NCI-H1105 (cell line): ENCODE measurements around the gene DOK7.

Experiments used
- DNase-seq: peaks from one replicate; lab custom pipeline; 2025; lab: John Stamatoyannopoulos, UW

Gene DOK7

GRCh38 chr4:3475041-3475712 lies 12.1 kb downstream of the DOK7 start:
- DNase-seq = no peak

GRCh38 chr4:3475713-3476260 lies 12.7 kb downstream of the DOK7 start:
- no peak for DNase-seq

- DNase-seq = no peak
Measured at GRCh38 chr4:3476341-3476747, 13.2 kb downstream of the DOK7 start.

GRCh38 chr4:3476936-3477749 lies 14.0 kb downstream of the DOK7 start:
- no peak for DNase-seq

- DNase-seq = no peak
Measured at GRCh38 chr4:3477750-3478430, 14.8 kb downstream of the DOK7 start.

GRCh38 chr4:3478446-3479357 lies 15.6 kb downstream of the DOK7 start:
- no peak for DNase-seq

GRCh38 chr4:3479358-3480101 lies 16.4 kb downstream of the DOK7 start:
- DNase-seq = no peak

GRCh38 chr4:3480528-3481112 lies 17.5 kb downstream of the DOK7 start:
- no peak for DNase-seq

GRCh38 chr4:3481113-3481531 lies 18.0 kb downstream of the DOK7 start:
- no peak for DNase-seq

- no peak for DNase-seq
Measured at GRCh38 chr4:3481783-3482393, 18.8 kb downstream of the DOK7 start.

- DNase-seq = no peak
Measured at GRCh38 chr4:3482707-3483106, 19.6 kb downstream of the DOK7 start.

GRCh38 chr4:3483471-3483921 lies 20.4 kb downstream of the DOK7 start:
- no peak for DNase-seq

- no peak for DNase-seq
Measured at GRCh38 chr4:3484057-3484973, 21.2 kb downstream of the DOK7 start.

GRCh38 chr4:3485011-3485791 lies 22.1 kb downstream of the DOK7 start:
- no peak for DNase-seq

- DNase-seq = no peak
Measured at GRCh38 chr4:3485886-3486540, 22.9 kb downstream of the DOK7 start.

GRCh38 chr4:3486541-3487540 lies 23.7 kb downstream of the DOK7 start:
- no peak for DNase-seq
